ENCODE data around the gene CASKIN1.
"Not testable (repeated sequence)": the region's sequence is repeated elsewhere in the genome, so short reads cannot be mapped to it uniquely, and the experiment has no call there.

CASKIN1 gene

GRCh38 chr16:2127630-2128280 is 68.7 kb downstream of the CASKIN1 start:
- DNase-seq, result not testable (repeated sequence)

All from SIG-M5 (cell line).